Neural cell (in vitro differentiated cells): Measurements from ENCODE around the gene ZNF608.

Experiments used
- EZH2 ChIP-seq: fragments of 200-600, 300-800 bp; shearing (Covaris generic), sonication (generic); IDR thresholded peaks from 2 replicates; pipeline ENCODE4 v1.6.1; 2014; ENCODE audit warnings: antibody characterized with exemption, low read length, borderline replicate concordance, mild to moderate bottlenecking; ENCODE audit not compliant: insufficient read depth, poor library complexity, severe bottlenecking
- MXI1 ChIP-seq: fragments of 450-650 bp; conservative IDR thresholded peaks from 2 replicates; pipeline ENCODE4 v1.6.1; 2014; ENCODE audit warnings: antibody characterized with exemption, mild to moderate bottlenecking; ENCODE audit not compliant: poor library complexity, severe bottlenecking
- TF ChIP-seq, protein P1 (sequence below): fragments of 450-650 bp; IDR thresholded peaks from 2 replicates; pipeline ENCODE4 v1.5.1; 2014; ENCODE audit warnings: antibody characterized with exemption, mild to moderate bottlenecking, moderate library complexity; ENCODE audit not compliant: poor library complexity, severe bottlenecking
- TF ChIP-seq, protein P2 (sequence below): IDR thresholded peaks from 2 replicates; pipeline ENCODE4 v1.6.1; 2012; ENCODE audit warnings: borderline replicate concordance

DNA sequence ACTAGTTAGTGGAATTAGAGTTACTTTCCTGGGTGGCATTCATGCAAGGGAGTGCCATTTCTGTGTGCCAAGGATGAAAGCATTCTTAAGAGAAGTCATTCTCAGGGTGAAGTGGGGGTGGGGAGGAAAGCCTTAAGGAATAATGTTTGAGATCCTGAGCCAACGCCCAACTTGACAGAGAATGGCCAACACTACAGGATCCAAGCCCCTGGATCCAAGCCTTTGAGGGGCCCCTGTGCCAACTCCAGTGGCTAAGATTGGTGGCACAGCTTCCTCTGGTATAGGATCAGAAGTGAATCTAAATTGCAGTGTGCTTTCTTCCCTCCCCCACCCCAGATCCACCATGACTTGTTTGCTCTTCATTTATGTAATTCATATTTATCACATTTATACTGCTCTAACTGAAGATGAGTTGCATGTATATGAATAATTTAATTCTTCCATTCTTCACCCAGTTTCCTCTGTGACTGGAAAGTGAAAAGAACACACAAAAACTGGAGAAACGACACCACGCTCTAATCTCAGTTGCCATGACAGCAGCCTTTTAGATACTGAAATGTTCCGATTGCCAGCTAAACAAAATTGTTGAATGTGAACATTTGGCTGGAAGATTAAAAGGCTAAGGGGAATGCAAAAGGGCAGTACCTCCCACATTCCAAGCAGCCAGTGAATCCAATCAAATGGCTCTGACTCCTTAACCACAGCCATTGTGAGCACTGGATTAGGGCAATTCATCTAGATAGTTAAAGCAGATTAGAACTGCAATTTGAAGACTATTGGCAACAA lies 4.5 kb downstream of the ZNF608 start:
- TF ChIP-seq EZH2 (no peak), MXI1 (peak; percentile 34)
- TF ChIP-seq, protein P1, sequence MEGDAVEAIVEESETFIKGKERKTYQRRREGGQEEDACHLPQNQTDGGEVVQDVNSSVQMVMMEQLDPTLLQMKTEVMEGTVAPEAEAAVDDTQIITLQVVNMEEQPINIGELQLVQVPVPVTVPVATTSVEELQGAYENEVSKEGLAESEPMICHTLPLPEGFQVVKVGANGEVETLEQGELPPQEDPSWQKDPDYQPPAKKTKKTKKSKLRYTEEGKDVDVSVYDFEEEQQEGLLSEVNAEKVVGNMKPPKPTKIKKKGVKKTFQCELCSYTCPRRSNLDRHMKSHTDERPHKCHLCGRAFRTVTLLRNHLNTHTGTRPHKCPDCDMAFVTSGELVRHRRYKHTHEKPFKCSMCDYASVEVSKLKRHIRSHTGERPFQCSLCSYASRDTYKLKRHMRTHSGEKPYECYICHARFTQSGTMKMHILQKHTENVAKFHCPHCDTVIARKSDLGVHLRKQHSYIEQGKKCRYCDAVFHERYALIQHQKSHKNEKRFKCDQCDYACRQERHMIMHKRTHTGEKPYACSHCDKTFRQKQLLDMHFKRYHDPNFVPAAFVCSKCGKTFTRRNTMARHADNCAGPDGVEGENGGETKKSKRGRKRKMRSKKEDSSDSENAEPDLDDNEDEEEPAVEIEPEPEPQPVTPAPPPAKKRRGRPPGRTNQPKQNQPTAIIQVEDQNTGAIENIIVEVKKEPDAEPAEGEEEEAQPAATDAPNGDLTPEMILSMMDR = no peak
- TF ChIP-seq, protein P2, sequence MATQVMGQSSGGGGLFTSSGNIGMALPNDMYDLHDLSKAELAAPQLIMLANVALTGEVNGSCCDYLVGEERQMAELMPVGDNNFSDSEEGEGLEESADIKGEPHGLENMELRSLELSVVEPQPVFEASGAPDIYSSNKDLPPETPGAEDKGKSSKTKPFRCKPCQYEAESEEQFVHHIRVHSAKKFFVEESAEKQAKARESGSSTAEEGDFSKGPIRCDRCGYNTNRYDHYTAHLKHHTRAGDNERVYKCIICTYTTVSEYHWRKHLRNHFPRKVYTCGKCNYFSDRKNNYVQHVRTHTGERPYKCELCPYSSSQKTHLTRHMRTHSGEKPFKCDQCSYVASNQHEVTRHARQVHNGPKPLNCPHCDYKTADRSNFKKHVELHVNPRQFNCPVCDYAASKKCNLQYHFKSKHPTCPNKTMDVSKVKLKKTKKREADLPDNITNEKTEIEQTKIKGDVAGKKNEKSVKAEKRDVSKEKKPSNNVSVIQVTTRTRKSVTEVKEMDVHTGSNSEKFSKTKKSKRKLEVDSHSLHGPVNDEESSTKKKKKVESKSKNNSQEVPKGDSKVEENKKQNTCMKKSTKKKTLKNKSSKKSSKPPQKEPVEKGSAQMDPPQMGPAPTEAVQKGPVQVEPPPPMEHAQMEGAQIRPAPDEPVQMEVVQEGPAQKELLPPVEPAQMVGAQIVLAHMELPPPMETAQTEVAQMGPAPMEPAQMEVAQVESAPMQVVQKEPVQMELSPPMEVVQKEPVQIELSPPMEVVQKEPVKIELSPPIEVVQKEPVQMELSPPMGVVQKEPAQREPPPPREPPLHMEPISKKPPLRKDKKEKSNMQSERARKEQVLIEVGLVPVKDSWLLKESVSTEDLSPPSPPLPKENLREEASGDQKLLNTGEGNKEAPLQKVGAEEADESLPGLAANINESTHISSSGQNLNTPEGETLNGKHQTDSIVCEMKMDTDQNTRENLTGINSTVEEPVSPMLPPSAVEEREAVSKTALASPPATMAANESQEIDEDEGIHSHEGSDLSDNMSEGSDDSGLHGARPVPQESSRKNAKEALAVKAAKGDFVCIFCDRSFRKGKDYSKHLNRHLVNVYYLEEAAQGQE = no peak
